WERI-Rb-1 (cell line): ENCODE measurements around the gene BRINP3.

Experiments
- DNase-seq: peaks from one replicate; pipeline ENCODE4 v3.0.0-alpha.2; 2020
- H3K27ac ChIP-seq: fragments of 250-450 bp; sonication (Bioruptor Pico); 2 replicates; pipeline ENCODE4 v1.5.1; 2020; ENCODE audit warnings: mild to moderate bottlenecking, moderate library complexity
- H3K27me3 ChIP-seq: fragments of 250-450 bp; sonication (Bioruptor Pico); 2 replicates; pipeline ENCODE4 v1.5.1; 2021; ENCODE audit warnings: mild to moderate bottlenecking, low read depth, moderate library complexity; ENCODE audit not compliant: insufficient read depth, severe bottlenecking
- H3K36me3 ChIP-seq: fragments of 250-450 bp; sonication (Bioruptor Pico); 2 replicates; pipeline ENCODE4 v1.5.1; 2020; ENCODE audit warnings: mild to moderate bottlenecking, moderate library complexity
- H3K4me3 ChIP-seq: 2 replicates; pipeline ENCODE4 v1.5.1; 2011; ENCODE audit warnings: low read depth, mild to moderate bottlenecking, control low read depth, low read length
- H3K9me3 ChIP-seq: fragments of 250-450 bp; sonication (Bioruptor Pico); 2 replicates; pipeline ENCODE4 v1.5.1; 2021; ENCODE audit warnings: mild to moderate bottlenecking, moderate library complexity; ENCODE audit not compliant: severe bottlenecking
- CTCF ChIP-seq: IDR thresholded peaks from 2 replicates; pipeline ENCODE4 v1.5.1; 2011; ENCODE audit warnings: low read depth, mild to moderate bottlenecking, control low read depth, inconsistent platforms, low read length

Gene BRINP3

DNA sequence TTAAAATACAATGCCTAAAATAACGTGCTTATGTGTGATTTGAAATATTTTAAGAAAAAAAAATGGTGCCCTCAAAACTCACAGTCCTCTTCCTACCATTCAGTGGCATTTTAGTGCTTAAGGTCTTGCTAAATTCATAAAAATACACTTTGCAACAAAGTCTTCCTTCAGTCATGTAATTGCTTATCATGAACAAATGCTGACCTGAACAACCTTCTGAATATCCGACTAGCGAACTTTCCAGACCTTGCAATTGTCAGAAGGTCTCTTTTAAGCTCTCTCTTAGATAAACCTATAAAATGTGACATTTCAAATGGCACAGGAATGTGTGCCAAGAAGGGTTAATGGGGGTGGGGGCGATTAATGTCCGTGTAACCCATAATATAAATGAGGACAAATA, 858 bp downstream of the BRINP3 start:
- no peaks in the 10 kb centered on the region for H3K36me3 ChIP-seq
- H3K9me3 ChIP-seq, result no peaks in the 10 kb centered on the region
- H3K4me3 ChIP-seq, result no peak overlapping the region
- H3K27me3 ChIP-seq, result no peaks in the 10 kb centered on the region
- TF ChIP-seq CTCF, result no peak
- no peak overlapping the region for H3K27ac ChIP-seq
- no peak for DNase-seq

DNA sequence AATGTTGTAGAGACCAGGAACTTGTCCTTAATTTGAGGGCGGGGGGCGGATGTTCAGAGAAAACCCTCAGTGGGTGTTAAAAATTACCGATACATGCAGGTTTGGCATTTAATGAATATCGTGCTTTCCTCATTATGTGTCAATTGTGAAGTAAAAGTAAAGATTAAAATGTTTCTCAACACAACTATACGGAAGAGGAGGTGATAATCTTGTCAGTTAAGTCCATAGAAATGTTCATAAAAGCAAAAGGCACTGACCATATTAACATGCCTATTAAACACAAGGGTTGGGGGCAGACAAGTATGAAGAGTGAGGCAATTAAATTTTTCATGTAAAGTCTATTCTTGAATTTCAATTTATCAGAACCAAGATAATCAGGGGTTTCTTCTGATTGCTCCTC, 1.3 kb downstream of the BRINP3 start:
- TF ChIP-seq CTCF, result no peak
- H3K9me3 ChIP-seq, result no peaks in the 10 kb centered on the region
- no peak overlapping the region for H3K4me3 ChIP-seq
- no peak overlapping the region for H3K27ac ChIP-seq
- DNase-seq, result no peak
- H3K36me3 ChIP-seq, result no peaks in the 10 kb centered on the region
- H3K27me3 ChIP-seq, result no peaks in the 10 kb centered on the region

DNA sequence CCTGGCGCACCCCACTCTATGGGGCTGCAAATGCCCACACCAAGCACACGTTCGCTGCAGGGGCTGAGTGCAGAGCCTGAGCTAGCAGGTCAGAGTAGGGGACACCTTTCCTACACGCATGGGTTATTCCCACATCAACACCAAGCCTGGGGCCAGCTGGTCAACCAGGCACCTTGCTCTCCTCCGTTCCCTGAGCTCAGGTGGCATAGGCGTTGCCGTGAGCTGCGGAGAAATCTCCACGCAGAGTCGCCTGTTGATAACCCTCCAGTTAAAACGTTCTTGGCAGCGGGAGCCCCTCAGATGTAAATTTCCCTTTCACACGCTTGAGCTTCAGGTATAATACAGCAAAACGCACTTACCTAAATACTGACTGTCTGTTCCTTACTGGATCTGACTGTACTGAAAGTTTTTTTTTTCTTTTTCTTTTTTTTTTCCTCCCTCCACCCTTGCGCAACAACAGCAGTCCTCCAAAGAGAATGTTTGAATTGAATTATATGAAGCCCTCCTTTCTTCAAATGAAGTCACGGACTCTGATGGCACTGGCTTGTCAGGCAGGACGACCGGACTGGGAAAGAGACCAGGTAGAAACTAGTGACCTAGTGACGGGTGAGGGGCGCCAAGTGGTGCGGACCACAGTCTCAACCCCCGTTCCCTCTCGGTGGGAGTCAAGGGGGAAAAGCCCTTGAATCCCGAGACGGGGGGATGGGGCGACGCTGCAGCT, 2.1 kb downstream of the BRINP3 start:
- H3K9me3 ChIP-seq, result no peaks in the 10 kb centered on the region
- no peaks in the 10 kb centered on the region for H3K27me3 ChIP-seq
- no peak for DNase-seq
- H3K4me3 ChIP-seq, result no peak overlapping the region
- H3K36me3 ChIP-seq, result no peaks in the 10 kb centered on the region
- H3K27ac ChIP-seq, result no peak overlapping the region
- no peak for TF ChIP-seq CTCF

GRCh38 chr1:190474650-190475211, 2.9 kb downstream of the BRINP3 start:
- Histone ChIP-seq H3K36me3 (no peaks in the 10 kb centered on the region), H3K4me3 (no peak overlapping the region), H3K27me3 (no peaks in the 10 kb centered on the region), H3K9me3 (no peaks in the 10 kb centered on the region), H3K27ac (no peak overlapping the region)
- TF ChIP-seq CTCF, result no peak
- no peak for DNase-seq

DNA sequence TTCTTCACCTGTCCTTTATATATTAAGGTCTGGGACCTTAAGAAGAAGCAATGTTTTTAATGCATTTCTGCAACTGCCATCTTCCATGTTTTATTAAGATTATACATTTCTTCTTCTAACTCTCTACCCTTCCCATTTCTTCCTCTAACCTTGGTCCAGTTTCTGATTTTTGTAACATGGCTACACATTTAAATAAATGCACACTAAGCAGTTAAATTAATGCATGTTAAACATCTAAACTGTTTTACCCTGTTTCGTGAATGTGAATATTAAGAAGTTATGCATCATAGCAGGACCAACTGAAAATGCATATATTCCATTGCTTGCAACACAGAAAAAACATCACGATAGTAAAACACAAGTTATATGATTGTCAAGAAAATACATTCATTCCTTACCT, 3.7 kb downstream of the BRINP3 start:
- no peaks in the 10 kb centered on the region for H3K36me3 ChIP-seq
- DNase-seq, result no peak
- no peaks in the 10 kb centered on the region for H3K27me3 ChIP-seq
- H3K9me3 ChIP-seq, result no peaks in the 10 kb centered on the region
- no peak overlapping the region for H3K27ac ChIP-seq
- no peak for TF ChIP-seq CTCF
- H3K4me3 ChIP-seq, result no peak overlapping the region

DNA sequence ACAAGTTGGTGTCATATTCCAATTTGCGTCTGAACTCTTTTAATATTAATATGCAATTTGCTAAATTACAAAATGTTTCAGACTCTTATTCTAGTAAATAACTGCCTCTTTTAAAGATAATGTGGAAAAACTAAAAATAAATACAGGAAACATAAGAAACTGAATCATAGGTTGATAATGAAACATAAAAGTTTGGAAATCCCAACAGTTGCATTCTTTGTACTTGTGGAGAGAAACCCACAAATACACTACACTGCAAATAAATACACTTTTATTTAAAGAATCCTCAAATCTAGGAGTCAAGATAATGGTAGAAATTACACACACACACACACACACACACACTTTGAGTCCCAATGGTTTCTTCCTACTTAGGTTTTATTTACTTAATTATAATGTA, 5.2 kb downstream of the BRINP3 start:
- DNase-seq, result no peak
- H3K27ac ChIP-seq, result no peak overlapping the region
- H3K9me3 ChIP-seq, result no peaks in the 10 kb centered on the region
- H3K4me3 ChIP-seq, result no peak overlapping the region
- H3K36me3 ChIP-seq, result no peaks in the 10 kb centered on the region
- TF ChIP-seq CTCF, result no peak
- H3K27me3 ChIP-seq, result no peaks in the 10 kb centered on the region
